ENCODE results near the gene LRBA.

The LRBA gene

DNA sequence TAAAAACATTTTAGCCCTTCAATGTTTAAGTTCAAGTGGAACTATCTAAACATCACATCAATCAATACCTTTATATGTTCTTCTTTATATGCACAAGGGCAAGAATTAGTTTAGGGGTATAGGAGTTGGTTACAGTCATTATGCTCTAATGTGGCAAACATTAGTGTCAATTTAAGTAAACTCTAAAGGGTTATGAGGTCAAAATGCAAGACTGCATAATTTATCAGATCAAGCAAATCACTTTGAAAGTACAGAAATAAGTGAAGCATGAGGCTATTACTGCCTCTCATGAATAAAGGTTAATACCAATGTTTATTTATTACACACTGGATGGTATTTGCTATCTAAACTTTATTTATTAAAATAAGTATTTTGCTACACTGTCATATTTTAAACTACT is 373.5 kb downstream of the LRBA start:
- DNase-seq = no peak

DNA sequence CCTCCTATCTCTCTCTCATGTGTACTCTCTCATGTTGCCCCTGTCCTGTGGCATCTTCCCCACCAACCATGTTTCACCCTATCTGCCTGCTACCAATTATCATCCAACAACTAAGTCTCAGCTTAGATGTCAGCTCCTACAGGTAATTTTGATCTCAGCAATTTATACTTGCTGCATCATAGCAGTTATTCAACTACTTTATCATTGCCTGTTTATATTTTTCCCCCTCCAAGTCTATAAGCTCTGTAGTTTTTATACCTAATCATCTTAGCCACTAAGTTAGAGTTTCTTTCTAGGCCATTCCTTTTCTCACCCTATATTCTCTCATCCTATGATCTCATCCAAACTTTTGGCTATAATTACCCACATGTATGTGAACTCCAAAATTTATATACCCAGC is 382.4 kb downstream of the LRBA start:
- no peak for DNase-seq

DNA sequence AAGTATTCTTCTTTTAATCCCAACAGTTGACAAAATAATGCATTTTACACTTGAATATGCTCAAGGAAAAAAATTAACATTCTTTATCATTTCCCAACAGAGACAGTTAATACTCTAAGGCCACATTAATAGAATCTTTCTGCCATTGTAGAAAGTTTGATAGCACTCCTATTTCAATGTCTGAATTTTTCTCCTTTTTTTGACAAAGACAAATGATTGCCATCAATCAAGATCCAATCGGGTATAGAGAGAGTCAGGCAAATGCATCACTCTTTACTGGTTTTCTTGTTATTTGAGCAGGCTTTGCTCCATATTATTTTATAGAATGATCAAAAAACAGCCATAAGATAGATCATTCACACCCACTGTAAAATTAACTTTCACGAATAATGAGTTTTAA is 387.0 kb downstream of the LRBA start:
- DNase-seq = no peak

DNA sequence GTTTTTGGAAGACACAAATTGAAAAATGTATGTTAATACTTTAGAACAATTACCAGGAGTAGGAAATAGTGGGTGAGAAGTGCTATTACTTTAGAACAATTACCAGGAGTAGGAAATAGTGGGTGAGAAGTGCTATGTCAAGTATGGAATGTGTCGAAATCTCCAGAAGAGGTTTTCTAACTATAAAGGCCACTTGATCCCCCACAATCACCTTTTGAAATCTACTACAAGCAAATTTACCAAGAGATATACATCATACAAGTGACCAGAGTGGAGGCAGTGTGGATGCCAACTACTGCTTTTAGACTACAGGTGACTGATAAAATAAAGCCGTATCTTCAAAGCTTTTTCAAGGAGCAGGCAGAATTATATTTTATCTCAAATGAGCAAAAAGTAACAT is 390.1 kb downstream of the LRBA start:
- no peak for DNase-seq

DNA sequence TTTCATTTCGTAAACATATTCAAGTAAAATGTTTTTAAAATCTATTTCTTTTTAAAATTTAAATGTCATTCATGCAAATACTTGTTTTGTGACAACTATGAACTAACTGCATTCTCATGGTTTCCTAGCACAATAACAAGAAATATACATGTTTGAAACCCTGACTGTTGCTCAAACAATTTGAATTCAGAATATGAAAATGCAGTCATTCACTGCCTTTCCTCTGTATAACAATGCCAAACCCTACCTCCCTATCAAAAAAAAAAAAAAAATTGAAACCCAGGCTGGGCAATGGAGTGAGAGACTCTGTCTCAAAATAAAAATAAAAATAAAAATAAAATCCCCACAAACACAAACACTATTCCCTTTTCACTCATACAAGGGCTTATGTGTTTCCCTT is 391.0 kb downstream of the LRBA start:
- DNase-seq = no peak

DNA sequence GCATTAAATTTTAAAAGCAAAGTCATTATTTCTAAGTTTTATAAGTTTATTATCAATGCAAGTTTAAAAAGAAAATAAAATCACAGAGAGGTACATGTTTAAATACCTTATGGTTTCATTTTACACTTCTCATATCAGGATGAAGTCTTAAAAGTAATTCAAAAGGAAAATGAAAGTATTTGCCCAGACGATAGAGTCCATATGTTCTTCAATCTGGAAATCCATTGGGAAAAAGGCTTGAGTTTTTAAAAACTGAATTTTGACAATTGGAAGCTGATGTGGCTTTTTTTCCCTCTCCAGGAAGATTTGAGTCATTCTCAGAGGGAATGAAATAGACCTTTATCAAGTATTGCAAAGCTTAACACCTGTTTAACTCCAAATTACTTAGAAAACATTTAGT is 396.0 kb downstream of the LRBA start:
- no peak for DNase-seq

DNA sequence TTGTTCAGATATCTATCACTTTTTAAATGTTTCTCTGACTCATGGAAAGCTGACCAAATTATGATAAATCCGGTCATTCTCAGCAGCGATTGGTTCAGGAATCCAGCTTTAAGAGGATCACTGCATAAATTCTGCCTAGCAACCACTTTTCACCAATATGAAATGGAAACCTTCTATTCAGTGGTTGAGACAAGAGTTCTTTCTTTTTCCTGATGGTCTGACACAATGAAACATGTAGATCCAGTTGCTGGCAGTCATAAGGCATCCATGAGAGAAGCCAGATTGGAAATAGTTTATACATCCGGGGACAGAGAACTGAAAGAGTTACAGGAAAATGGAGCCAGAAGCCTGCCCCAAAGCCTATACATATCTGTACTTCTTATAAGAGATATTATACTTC is 406.0 kb downstream of the LRBA start:
- DNase-seq = no peak

DNA sequence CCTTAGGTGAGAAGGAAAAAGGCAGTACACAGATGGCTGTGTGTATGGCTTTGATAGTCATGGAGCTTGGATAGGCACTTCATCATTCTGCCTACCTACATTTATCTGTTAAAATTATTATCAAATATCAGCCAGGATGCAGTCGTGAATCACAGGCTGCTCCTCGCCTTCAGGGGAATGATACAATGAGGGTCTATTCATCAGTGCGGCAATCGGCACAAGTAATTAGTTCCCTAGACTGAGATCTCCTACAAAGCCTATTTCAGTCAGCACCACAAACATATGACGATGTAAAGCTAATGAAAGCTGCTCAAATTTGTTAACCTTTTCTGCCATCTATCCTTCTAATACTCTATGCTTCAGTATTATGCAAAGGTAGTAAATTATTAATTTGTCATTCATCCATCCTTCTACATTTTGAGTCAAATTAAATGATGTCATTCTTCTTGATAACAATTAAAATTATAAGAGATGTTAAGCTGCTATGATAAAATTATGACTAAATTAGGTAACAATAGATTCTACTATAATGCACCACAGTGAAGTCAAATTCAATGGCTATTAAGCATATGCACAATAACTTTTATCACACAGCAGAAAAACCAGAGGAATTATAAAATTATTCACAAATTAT is 414.2 kb downstream of the LRBA start:
- DNase-seq = no peak

DNA sequence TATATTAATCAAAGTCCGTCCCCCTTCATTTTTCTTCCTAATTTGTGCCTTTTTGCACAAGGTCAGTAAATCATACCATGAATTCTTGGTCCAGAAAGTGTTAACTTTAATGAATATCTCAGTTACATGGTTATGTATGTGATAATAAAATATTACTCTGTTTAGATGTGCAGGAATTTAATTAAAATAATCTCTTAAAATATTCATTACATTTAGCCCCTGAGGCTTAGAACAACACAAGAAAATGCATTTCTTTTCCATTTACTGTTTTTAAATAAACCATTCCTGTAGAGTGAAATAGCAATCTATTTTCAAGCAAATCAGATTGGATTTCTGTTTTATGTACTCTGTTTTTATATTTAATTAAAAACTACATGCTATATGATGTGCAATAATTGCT is 415.5 kb downstream of the LRBA start:
- DNase-seq = no peak

DNA sequence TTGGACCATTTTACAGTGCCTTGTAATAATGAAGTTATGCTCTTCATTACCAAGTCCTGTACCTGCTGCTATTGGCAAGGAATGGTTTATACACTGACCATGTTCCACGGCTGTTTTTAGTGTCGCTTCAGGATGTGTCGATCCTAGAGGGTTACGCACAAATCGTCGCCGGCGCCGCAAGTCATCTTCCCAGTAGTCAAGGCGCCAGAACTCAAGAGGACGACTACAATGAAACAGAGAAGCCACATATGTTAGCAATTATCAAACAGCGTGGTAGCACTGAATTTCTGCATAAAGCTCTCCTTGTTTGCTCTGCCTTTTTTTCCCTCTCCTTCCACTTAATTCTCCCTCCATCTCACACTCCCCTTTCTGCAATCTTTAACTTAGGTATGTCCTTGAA is 416.2 kb downstream of the LRBA start:
- DNase-seq = no peak

DNA sequence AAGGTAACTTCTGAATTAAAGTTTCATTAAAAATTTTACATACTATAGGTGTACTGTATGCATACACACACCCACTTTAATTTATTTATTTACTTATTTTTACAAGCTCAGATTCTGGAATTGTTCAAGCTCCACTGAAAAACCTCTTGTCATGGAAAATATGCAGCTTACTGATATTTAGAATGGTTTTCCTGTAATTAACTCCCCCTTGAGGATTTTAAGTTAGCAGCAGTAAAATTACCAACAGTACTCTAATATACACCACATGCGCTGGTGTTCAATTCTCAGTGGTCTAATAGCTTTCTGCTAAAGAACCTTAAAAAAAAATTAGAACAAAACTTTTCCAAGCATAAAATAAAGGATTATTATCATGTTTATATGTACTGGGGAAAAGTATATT is 421.1 kb downstream of the LRBA start:
- DNase-seq = peak; percentile 25 to 42

DNA sequence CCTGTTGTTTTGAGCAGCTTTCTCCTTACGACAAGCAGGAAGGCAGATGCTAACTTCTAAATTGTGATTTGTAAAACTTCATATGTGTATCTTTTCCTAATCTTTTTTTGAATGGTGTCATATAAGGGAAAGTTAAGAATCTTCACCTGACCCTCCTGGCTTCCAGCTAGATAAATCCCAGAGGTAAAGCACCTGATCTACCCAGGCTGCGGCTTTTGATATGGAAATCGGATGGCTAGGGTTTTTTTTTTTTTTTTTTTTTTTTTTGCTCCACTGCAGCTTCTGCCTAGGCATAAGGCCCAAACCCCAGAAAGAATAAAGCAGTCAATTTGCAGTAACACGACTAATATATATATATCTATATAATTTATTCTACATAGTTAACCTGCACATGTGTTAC is 423.2 kb downstream of the LRBA start:
- DNase-seq = no peak

DNA sequence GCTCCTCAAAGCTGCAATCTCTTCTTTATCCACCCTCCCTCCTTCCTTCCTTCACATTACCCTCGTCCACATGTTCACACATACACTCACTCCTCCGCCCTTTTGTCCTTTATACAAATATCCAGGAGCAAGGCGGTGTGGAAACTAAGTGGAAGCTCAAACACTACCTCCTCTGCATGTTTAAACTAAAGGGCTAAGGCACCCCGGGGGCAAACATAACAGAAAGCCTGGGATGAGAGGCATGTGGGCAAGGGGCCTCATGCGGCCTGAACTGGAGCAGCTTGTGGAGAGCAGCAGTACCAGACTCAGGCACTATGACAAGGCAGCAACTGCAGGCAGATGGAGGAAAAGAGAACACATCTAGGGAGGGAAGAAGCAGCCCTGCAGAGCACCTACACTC is 423.7 kb downstream of the LRBA start:
- DNase-seq = peak in 1 of 2 experiments; percentile 8

DNA sequence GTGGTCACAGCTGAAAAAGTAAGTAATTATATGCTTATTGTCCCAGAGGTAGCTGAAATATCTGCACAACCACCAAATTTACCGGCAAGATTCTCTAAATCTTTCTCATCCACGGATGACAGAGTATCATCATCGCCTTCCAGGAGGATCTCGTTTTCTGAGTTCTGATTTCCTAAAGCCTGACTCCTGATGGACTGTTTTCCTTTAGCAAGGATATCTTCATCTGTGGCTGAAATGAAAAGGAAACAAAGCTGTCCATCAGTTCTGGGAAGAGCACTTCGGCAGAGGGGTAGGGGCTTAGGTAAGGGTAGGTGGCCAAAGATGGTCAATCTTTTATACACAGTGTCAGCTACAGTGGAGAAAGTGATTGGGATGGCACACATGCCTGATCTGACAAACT is 424.5 kb downstream of the LRBA start:
- DNase-seq = no peak

DNA sequence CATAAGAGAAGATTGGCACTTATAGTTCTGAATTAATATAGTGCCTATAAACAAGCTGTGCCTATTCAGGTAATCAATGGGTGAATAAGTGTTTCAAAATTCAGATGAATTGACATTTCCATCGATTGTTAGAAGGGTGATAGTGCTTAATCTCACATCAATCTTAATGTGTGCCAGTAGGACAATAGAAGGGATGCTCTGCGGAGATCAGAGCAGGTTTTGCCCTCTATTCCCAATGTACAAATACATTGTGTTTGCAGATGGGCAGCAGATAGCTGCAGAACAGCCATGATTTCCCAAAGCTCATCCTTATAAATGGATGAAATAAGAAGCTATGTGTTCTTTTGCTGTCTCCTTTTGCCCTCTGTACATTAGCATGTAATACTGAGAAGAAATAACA is 425.9 kb downstream of the LRBA start:
- no peak for DNase-seq

DNA sequence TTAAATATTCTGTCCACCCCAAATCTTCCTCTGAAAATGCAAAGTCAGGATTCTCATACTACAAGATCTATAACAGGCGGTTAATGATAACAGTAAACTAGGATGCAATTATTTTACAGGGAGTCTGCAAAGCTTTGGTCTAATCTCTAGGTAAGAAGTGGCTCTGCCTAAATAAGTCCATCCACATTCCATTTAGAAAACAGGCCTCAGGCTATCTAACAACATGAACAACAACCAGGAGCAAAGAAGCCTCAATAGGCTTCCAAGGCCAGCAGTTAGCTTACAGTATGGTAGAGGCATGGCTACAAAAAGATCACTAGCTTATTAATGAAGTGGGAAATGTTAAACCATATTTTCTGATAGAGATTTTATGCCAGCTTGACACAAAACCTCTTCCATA is 426.8 kb downstream of the LRBA start:
- DNase-seq = no peak

DNA sequence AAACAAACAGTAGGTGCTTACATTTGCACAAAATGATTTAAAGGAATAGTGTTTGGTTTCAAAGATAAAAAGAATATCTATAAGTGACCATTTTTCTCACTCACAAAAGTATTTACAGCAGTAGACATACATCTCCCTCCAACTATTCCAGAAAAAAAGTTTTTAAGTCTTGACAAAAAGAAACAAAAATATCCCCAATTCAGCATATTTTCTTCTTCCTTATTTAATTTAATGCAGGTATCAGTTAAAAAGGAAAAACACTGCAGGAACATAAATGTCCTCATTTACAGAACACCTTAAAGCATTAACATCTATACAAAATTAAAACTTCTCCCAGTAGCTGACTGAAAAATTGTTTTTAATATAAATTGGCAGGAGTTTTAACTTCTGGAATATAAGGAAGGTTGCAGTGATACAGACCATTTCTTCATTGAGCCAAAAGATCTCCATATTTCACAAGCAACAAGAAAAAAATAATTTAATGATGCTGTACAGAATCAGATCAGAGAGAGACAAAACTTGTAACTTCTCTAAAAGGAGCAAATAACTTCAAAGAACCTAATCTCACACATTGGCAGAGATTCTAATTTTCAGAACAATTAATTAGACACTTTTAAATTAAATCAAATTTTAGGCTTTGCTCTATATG is 428.8 kb downstream of the LRBA start:
- DNase-seq = no peak

DNA sequence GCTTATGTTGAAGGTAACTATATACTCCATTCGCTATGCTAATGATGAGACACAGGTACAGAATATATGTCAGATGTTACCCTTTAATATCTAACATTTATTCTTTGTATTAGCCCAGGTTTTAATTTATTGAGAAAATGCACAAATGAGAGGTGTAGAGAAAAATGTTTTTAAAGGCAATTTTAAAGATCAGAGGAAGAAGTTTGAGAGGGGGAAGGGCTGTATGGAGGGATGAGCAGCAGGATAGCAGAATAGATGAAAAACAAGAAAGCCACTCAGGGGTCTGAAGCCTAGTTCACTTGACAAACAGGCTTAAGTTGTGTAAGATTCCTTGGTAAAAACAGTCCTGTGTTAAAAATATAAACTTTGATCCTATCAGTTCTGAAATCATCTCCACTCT is 429.5 kb downstream of the LRBA start:
- DNase-seq = no peak

DNA sequence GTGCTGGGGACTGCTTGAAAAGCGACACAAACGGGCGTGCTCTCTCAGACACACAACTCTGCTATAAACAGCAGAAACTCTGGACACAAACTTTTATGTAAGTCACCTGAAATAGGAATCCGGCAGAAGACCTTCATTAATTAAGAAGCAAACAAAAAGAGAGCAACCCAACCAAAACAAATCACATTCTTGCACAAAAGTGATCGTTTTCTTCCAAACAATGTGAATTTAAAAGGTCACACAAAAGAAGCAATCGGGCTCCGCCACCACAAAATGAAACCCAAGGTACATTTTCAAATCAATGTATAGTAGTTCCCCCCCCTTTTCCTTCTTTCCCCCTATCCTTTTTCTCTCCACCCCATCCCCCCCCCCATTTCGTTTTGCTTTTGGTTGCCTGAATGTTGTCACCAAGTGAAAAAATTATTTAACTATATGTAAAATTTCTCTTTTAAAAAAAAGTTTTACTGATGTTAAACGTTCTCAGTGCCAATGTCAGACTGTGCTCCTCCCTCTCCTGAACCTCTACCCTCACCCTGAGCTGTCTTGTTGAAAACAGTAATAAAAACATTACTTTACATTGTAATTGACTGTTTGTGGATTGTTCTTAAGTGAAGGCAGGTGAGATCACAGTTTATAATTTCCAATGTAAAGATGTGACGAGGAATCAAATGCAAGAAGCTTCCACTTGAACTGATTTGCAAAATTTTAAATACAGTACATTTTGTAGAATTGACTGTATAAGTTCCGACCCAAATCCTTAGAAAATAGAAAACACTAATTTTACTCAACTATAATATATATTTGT is 430.8 kb downstream of the LRBA start:
- no peak for DNase-seq

DNA sequence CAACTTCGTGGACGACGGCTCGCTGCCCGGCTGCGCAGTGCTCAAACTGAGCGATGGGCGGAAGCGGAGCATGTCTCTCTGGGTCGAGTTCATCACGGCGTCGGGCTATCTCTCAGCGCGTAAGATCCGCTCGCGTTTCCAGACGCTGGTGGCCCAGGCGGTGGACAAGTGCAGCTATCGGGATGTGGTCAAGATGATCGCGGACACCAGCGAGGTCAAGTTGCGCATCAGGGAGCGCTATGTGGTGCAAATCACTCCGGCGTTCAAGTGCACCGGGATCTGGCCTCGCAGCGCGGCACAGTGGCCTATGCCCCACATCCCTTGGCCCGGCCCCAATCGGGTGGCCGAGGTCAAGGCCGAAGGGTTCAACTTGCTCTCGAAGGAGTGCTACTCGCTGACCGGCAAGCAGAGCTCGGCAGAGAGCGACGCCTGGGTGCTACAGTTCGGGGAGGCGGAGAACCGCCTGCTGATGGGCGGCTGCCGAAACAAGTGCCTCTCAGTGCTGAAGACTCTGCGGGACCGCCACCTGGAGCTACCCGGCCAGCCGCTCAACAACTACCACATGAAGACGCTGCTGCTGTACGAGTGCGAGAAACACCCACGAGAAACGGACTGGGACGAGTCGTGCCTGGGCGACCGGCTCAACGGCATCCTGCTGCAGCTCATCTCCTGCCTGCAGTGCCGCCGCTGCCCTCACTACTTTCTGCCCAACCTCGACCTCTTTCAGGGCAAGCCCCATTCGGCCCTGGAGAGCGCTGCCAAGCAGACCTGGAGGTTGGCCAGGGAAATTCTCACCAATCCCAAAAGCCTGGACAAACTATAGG is 431.6 kb downstream of the LRBA start:
- no peak for DNase-seq

DNA sequence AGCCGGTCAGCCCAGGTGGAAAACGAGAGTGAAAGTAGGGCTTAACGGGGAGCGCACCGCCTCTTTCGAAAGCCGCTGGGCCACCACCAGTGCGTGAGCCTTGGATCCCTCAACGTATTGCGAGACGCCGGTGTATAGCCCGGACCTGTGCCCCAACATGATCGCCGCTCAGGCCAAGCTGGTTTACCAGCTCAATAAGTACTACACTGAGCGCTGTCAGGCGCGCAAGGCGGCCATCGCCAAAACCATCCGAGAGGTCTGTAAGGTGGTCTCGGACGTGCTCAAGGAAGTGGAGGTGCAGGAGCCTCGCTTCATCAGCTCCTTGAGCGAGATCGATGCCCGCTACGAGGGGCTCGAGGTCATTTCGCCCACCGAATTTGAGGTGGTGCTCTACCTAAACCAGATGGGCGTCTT is 432.2 kb downstream of the LRBA start:
- no peak for DNase-seq

DNA sequence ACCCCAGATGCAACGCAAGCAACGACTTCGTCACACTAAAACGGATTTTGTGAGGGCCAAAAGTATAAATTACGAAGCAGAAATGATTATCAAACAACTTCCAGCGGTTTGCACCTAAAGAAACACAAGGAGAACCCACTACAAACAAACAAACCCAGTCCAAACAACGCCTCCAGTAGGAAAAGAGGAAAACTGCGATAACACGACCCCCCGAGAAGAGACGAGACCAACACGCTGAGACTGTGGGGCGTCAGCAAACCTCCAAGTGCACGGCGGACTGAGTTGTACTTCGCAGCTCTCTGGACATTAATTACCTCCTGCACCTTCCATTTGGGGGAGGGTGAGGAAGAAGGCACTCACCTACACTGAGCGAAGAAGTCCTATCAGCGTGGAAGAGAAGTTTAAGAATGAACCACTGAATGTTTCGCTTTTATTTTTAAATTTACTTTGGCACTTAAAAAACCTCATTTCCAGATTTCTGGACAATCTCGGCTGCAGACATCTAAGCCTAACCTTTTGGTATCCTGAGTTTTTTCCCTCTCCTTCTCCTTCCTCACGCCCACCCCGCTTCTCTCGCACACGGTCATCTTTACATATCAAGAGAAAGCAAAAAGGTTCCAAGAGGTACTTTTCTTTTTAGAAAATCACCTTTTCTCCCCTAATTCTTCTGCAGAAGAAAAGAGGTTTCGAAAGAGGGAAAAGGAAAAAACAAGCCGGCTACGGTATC is 432.8 kb downstream of the LRBA start, which contains the start of gene MAB21L2:
TSS of gene MAB21L2 (plus strand) at position 6 of the 727 bp plus-strand sequence. CDS start 879 bp downstream, outside the sequence.
- no peak for DNase-seq

DNA sequence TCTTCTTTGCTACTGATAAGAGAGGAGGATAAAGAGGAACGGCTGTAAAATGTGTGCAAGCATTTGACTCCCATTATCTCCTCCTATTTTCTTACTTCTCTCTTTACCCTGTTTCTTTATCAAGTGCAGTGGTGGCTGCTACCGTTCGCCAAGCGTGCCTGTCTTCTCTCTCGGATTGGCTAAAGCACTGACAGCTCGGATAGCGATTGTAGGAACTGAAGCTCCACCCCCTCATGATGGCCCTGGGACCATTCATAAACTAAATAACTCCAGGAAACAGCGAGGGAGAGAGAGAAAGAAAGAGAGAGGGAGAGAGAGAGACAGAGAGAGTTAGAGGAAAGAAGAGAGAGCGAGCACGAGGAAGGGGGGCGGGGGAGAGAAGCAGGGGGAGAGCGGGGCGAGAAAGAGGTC is 433.4 kb downstream of the LRBA start:
- no peak for DNase-seq

All from NCI-H446 (cell line).